ENCODE measurements around the gene RGS8. TPM values are rescaled to one million over a fixed set of nuclear protein-coding genes. Genes with fewer than 3 reads are reported as not detected.

Gene RGS8
- total and polyA plus RNA-seq, 2 experiments from 2014 or later = not detected

DNA sequence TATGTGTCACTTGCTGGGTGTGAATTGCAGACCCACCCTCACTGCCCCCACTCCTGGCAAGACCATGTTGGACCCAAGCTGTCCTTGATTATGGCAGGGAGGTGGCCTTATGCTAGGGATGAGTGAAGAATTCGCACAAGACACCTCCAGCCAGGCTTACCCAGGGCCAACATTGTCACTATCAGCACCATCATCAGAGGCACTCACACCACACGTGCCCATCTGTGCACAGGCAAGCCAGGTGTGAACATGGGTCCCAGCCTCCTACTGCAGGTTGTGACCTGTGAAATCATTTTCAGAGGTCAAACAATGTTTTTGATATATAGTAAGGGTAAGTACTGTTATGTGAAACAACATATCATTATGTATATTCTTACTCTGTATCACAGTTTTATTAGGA, 20.3 kb upstream of the RGS8 start:
- Histone ChIP-seq H3K4me1 (ENCODE audit: insufficient read depth) (no peaks in the 10 kb centered on the region), H3K4me2 (ENCODE audit: unreplicated experiment) (no peak overlapping the region), H4K20me1 (ENCODE audit: insufficient read depth) (no peaks in the 10 kb centered on the region), H3K27ac (no peak overlapping the region), H3K79me2 (ENCODE audit: insufficient read depth) (no peaks in the 10 kb centered on the region), H2AFZ (no peak overlapping the region), H3K9me2 (ENCODE audit: insufficient read depth) (no peaks in the 10 kb centered on the region), H3F3A (ENCODE audit: insufficient read depth) (no peaks in the 10 kb centered on the region), H3K4me3 (no peak overlapping the region), H3K9me3 (ENCODE audit: low read depth) (no peaks in the 10 kb centered on the region), H3K27me3 (replicated peaks; ENCODE audit: insufficient read depth) (peaks cover 6% of the 10 kb centered on the region; the same call in 1 of the 2 replicates), H3K9ac (no peak overlapping the region), H3K36me3 (ENCODE audit: low read depth) (no peaks in the 10 kb centered on the region)
- no peak for DNase-seq
- WGBS, 2 experiments (ENCODE audit: low coverage in 1 of 2, low lambda C conversion rate in 2 of 2, missing lambda C conversion rate in 2 of 2) = 27 to 38% methylated on average over 2 of the region's 2 CpGs
- in situ Hi-C loops (cut with MboI) = no loop called here
- no peak for TF ChIP-seq EZH2phosphoT487 (IDR thresholded peaks at IDR 0.05; ENCODE audit: insufficient read depth, low read depth)
- no peak for TF ChIP-seq EZH2 (IDR thresholded peaks at IDR 0.05; ENCODE audit: insufficient read depth, poor library complexity, severe bottlenecking)

GRCh38 chr1:182703539-182703938, 19.2 kb upstream of the RGS8 start:
- WGBS, 2 experiments (ENCODE audit: low coverage in 1 of 2, low lambda C conversion rate in 2 of 2, missing lambda C conversion rate in 2 of 2) = 52 to 58% methylated on average over 4 of the region's 4 CpGs
- H3K27ac ChIP-seq = no peak overlapping the region
- in situ Hi-C loops (cut with MboI) = no loop called here

GRCh38 chr1:182702826-182703524, 18.6 kb upstream of the RGS8 start:
- DNase-seq = no peak
- TF ChIP-seq EZH2 (IDR thresholded peaks at IDR 0.05; ENCODE audit: insufficient read depth, poor library complexity, severe bottlenecking) = no peak
- Histone ChIP-seq H3K4me3 (no peak overlapping the region), H3K9me3 (ENCODE audit: low read depth) (no peaks in the 10 kb centered on the region), H3K9me2 (ENCODE audit: insufficient read depth) (no peaks in the 10 kb centered on the region), H3K9ac (no peak overlapping the region), H2AFZ (no peak overlapping the region), H3K4me2 (ENCODE audit: unreplicated experiment) (no peak overlapping the region), H3K27ac (no peak overlapping the region), H3K79me2 (ENCODE audit: insufficient read depth) (no peaks in the 10 kb centered on the region), H3K36me3 (ENCODE audit: low read depth) (no peaks in the 10 kb centered on the region), H3K27me3 (replicated peaks; ENCODE audit: insufficient read depth) (peaks cover 6% of the 10 kb centered on the region; the same call in 1 of the 2 replicates), H3F3A (ENCODE audit: insufficient read depth) (no peaks in the 10 kb centered on the region), H4K20me1 (ENCODE audit: insufficient read depth) (no peaks in the 10 kb centered on the region), H3K4me1 (ENCODE audit: insufficient read depth) (no peaks in the 10 kb centered on the region)
- 38 to 43% methylated on average over 1 of the region's 1 CpG for WGBS, 2 experiments (ENCODE audit: low coverage in 1 of 2, low lambda C conversion rate in 2 of 2, missing lambda C conversion rate in 2 of 2)
- in situ Hi-C loops (cut with MboI) = no loop called here

More at GRCh38 chr1:182703539-182703938, 19.2 kb upstream of the RGS8 start:
- Histone ChIP-seq H3K9me3 (ENCODE audit: low read depth) (no peaks in the 10 kb centered on the region), H2AFZ (no peak overlapping the region), H3K9me2 (ENCODE audit: insufficient read depth) (no peaks in the 10 kb centered on the region), H3K9ac (no peak overlapping the region), H3K4me3 (no peak overlapping the region), H3K36me3 (ENCODE audit: low read depth) (no peaks in the 10 kb centered on the region), H3K27me3 (replicated peaks; ENCODE audit: insufficient read depth) (peaks cover 6% of the 10 kb centered on the region; the same call in 1 of the 2 replicates), H3K79me2 (ENCODE audit: insufficient read depth) (no peaks in the 10 kb centered on the region), H3K4me1 (ENCODE audit: insufficient read depth) (no peaks in the 10 kb centered on the region), H3F3A (ENCODE audit: insufficient read depth) (no peaks in the 10 kb centered on the region), H3K4me2 (ENCODE audit: unreplicated experiment) (no peak overlapping the region), H4K20me1 (ENCODE audit: insufficient read depth) (no peaks in the 10 kb centered on the region)
- no peak for DNase-seq
- no peak for TF ChIP-seq EZH2 (IDR thresholded peaks at IDR 0.05; ENCODE audit: insufficient read depth, poor library complexity, severe bottlenecking)
- no peak for TF ChIP-seq EZH2phosphoT487 (IDR thresholded peaks at IDR 0.05; ENCODE audit: insufficient read depth, low read depth)

DNA sequence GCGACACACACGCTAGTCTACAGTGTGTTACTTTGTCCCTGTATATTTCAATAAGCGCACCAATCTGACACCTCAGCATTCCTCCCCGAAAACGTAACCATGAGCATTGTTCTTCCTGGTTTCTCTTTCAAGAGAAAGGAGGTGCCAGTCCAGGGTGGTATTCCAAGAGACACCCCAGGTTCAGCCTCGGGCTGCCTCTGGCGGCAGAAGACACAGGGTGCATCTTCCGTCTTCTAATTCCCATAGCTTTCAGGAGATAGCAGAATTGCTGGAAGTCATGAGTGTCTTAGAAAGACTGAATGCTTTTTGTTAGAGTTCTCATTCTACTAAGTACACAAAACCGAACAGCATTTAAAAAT, 15.9 kb upstream of the RGS8 start:
- Histone ChIP-seq H3K9ac (no peak overlapping the region), H3K79me2 (ENCODE audit: insufficient read depth) (no peaks in the 10 kb centered on the region), H3K27ac (no peak overlapping the region), H3K36me3 (ENCODE audit: low read depth) (no peaks in the 10 kb centered on the region), H3K27me3 (replicated peaks; ENCODE audit: insufficient read depth) (peaks cover 11% of the 10 kb centered on the region), H3K9me2 (ENCODE audit: insufficient read depth) (no peaks in the 10 kb centered on the region), H3K4me1 (ENCODE audit: insufficient read depth) (no peaks in the 10 kb centered on the region), H2AFZ (no peak overlapping the region), H3K4me3 (no peak overlapping the region), H3F3A (ENCODE audit: insufficient read depth) (no peaks in the 10 kb centered on the region), H3K4me2 (ENCODE audit: unreplicated experiment) (no peak overlapping the region), H4K20me1 (ENCODE audit: insufficient read depth) (no peaks in the 10 kb centered on the region), H3K9me3 (ENCODE audit: low read depth) (no peaks in the 10 kb centered on the region)
- no peak for TF ChIP-seq EZH2phosphoT487 (IDR thresholded peaks at IDR 0.05; ENCODE audit: insufficient read depth, low read depth)
- no peak for TF ChIP-seq EZH2 (IDR thresholded peaks at IDR 0.05; ENCODE audit: insufficient read depth, poor library complexity, severe bottlenecking)
- 55 to 56% methylated on average over 9 of the region's 9 CpGs for WGBS, 2 experiments (ENCODE audit: low coverage in 1 of 2, low lambda C conversion rate in 2 of 2, missing lambda C conversion rate in 2 of 2)
- in situ Hi-C loops (cut with MboI) = no loop called here
- DNase-seq = no peak
